Immature natural killer cell (primary cell): ENCODE data around the gene PCARE. TPM values are rescaled to one million over a fixed set of nuclear protein-coding genes. Genes with fewer than 3 reads are reported as not detected.

Source experiments
- DNase-seq, 3 donors: peaks; one replicate each; pipeline ENCODE4 v3.0.0; 2022; ENCODE audit warnings: mixed read lengths in 1 of 3
- H3K27ac Mint-ChIP-seq, 6 donors: one replicate each; pipeline ENCODE4 v1.8.0; 2020; ENCODE audit warnings: mixed read lengths in 6 of 6, mild to moderate bottlenecking in 5 of 6, inconsistent platforms in 4 of 6, moderate library complexity in 3 of 6
- H3K27me3 Mint-ChIP-seq, 3 donors: one replicate each; pipeline ENCODE4 v1.8.0; 2020 to 2021; ENCODE audit warnings: low read depth in 3 of 3, mild to moderate bottlenecking in 3 of 3, mixed read lengths in 3 of 3, moderate library complexity in 3 of 3, inconsistent platforms in 1 of 3
- H3K36me3 Mint-ChIP-seq, 3 donors: one replicate each; pipeline ENCODE4 v1.8.0; 2020; ENCODE audit warnings: mixed read lengths in 3 of 3, inconsistent platforms in 2 of 3, mild to moderate bottlenecking in 2 of 3
- H3K4me1 Mint-ChIP-seq, 2 donors: one replicate each; pipeline ENCODE4 v1.8.0; 2020; ENCODE audit warnings: inconsistent platforms in 2 of 2, mild to moderate bottlenecking in 2 of 2, mixed read lengths in 2 of 2, moderate library complexity in 1 of 2
- H3K4me3 Mint-ChIP-seq, 5 donors: one replicate each; pipeline ENCODE4 v1.8.0; 2020; ENCODE audit warnings: mild to moderate bottlenecking in 5 of 5, mixed read lengths in 5 of 5, inconsistent platforms in 3 of 5, moderate library complexity in 3 of 5
- H3K9me3 Mint-ChIP-seq, 6 donors: one replicate each; pipeline ENCODE4 v1.8.0; 2020; ENCODE audit warnings: mild to moderate bottlenecking in 6 of 6, mixed read lengths in 6 of 6, inconsistent platforms in 4 of 6, moderate library complexity in 3 of 6
- polyA plus RNA-seq, 3 donors: library from polyadenylated mRNA; unstranded; fragments of 300-500 nt; fragmentation: Illumina TruSeq; gene quantifications; one replicate each; pipeline ENCODE4 v1.2.3, GENCODE V29; 2021

The PCARE gene
- polyA plus RNA-seq, 3 donors from 2014 or later: not detected

GRCh38 chr2:29053670-29054400 lies 20.5 kb downstream of the PCARE start:
- DNase-seq: no peak
- H3K27ac Mint-ChIP-seq: no peak overlapping the region
- peaks cover 11 to 19% (median 17%) of the 10 kb centered on the region in 3 donors for H3K36me3 Mint-ChIP-seq
- no peaks in the 10 kb centered on the region for H3K9me3 Mint-ChIP-seq
- no peak overlapping the region for H3K4me3 Mint-ChIP-seq
- H3K4me1 Mint-ChIP-seq: peaks cover 0 to 2% of the 10 kb centered on the region in 2 donors
- H3K27me3 Mint-ChIP-seq: no peaks in the 10 kb centered on the region

- Mint-ChIP-seq H3K4me1 (peaks cover 2 to 3% of the 10 kb centered on the region in 2 donors), H3K4me3 (no peak overlapping the region), H3K36me3 (peaks cover 14 to 22% (median 20%) of the 10 kb centered on the region in 3 donors), H3K9me3 (no peaks in the 10 kb centered on the region), H3K27me3 (no peaks in the 10 kb centered on the region), H3K27ac (no peak overlapping the region)
- no peak for DNase-seq
Observed at GRCh38 chr2:29053223-29053622, 21.1 kb downstream of the PCARE start.

GRCh38 chr2:29052807-29053206 lies 21.5 kb downstream of the PCARE start:
- Mint-ChIP-seq H3K4me1 (peaks cover 2 to 5% of the 10 kb centered on the region in 2 donors), H3K36me3 (peaks cover 18 to 24% (median 21%) of the 10 kb centered on the region in 3 donors), H3K27ac (peak overlapping the region in 3 of 6 donors; percentile 51 to 72 (median 67)), H3K9me3 (no peaks in the 10 kb centered on the region), H3K27me3 (no peaks in the 10 kb centered on the region), H3K4me3 (no peak overlapping the region)
- DNase-seq: no peak

GRCh38 chr2:29051730-29052129 lies 22.6 kb downstream of the PCARE start:
- DNase-seq: no peak
- no peaks in the 10 kb centered on the region for H3K9me3 Mint-ChIP-seq
- peaks cover 22 to 32% (median 25%) of the 10 kb centered on the region in 3 donors for H3K36me3 Mint-ChIP-seq
- no peak overlapping the region for H3K4me3 Mint-ChIP-seq
- no peak overlapping the region for H3K27ac Mint-ChIP-seq
- peaks cover 3 to 5% of the 10 kb centered on the region in 2 donors for H3K4me1 Mint-ChIP-seq
- peaks cover 0 to under 1% (median 0%) of the 10 kb centered on the region in 3 donors for H3K27me3 Mint-ChIP-seq

- H3K27ac Mint-ChIP-seq: no peak overlapping the region
- DNase-seq: no peak
- H3K4me1 Mint-ChIP-seq: peaks cover 3 to 5% of the 10 kb centered on the region in 2 donors
- H3K4me3 Mint-ChIP-seq: no peak overlapping the region
- peaks cover 27 to 37% (median 30%) of the 10 kb centered on the region in 3 donors for H3K36me3 Mint-ChIP-seq
- no peaks in the 10 kb centered on the region for H3K9me3 Mint-ChIP-seq
- H3K27me3 Mint-ChIP-seq: peaks cover 0 to 3% (median 2%) of the 10 kb centered on the region in 3 donors
Observed at GRCh38 chr2:29050591-29050990, 23.7 kb downstream of the PCARE start.

GRCh38 chr2:29047083-29047845 lies 27.1 kb downstream of the PCARE start:
- Mint-ChIP-seq H3K4me1 (peaks cover 1 to 5% of the 10 kb centered on the region in 2 donors), H3K27ac (peak overlapping the region in 4 of 6 donors; percentile 8 to 71 (median 42)), H3K4me3 (no peak overlapping the region), H3K36me3 (peaks cover 21 to 50% (median 40%) of the 10 kb centered on the region in 3 donors), H3K27me3 (peaks cover 0 to 3% (median 2%) of the 10 kb centered on the region in 3 donors), H3K9me3 (no peaks in the 10 kb centered on the region)
- DNase-seq: no peak

- Mint-ChIP-seq H3K4me3 (no peak overlapping the region), H3K27ac (peak overlapping the region in 1 of 6 donors; percentile 7), H3K9me3 (no peaks in the 10 kb centered on the region), H3K36me3 (peaks cover 19 to 48% (median 38%) of the 10 kb centered on the region in 3 donors), H3K27me3 (peaks cover 0 to 3% (median 2%) of the 10 kb centered on the region in 3 donors), H3K4me1 (peaks cover 1 to 5% of the 10 kb centered on the region in 2 donors)
- DNase-seq: no peak
Observed at GRCh38 chr2:29046321-29046720, 28.0 kb downstream of the PCARE start.

- no peaks in the 10 kb centered on the region for H3K9me3 Mint-ChIP-seq
- peaks cover 0 to 3% (median 2%) of the 10 kb centered on the region in 3 donors for H3K27me3 Mint-ChIP-seq
- peaks cover 19 to 53% (median 40%) of the 10 kb centered on the region in 3 donors for H3K36me3 Mint-ChIP-seq
- H3K4me1 Mint-ChIP-seq: peaks cover 1 to 5% of the 10 kb centered on the region in 2 donors
- H3K4me3 Mint-ChIP-seq: no peak overlapping the region
- DNase-seq: no peak
- H3K27ac Mint-ChIP-seq: peak overlapping the region in 2 of 6 donors; percentile 15 to 49
Observed at GRCh38 chr2:29044459-29044858, 29.9 kb downstream of the PCARE start.

- Mint-ChIP-seq H3K36me3 (peaks cover 15 to 48% (median 28%) of the 10 kb centered on the region in 3 donors), H3K27ac (no peak overlapping the region), H3K9me3 (no peaks in the 10 kb centered on the region), H3K4me3 (no peak overlapping the region), H3K27me3 (peaks cover 0 to 3% (median 2%) of the 10 kb centered on the region in 3 donors), H3K4me1 (peaks cover 0 to under 1% of the 10 kb centered on the region in 2 donors)
- no peak for DNase-seq
Observed at GRCh38 chr2:29042561-29043075, 31.7 kb downstream of the PCARE start.

- Mint-ChIP-seq H3K4me1 (peaks cover 2 to 5% of the 10 kb centered on the region in 2 donors), H3K27ac (no peak overlapping the region), H3K36me3 (peaks cover 8 to 42% (median 21%) of the 10 kb centered on the region in 3 donors), H3K9me3 (no peaks in the 10 kb centered on the region), H3K4me3 (no peak overlapping the region), H3K27me3 (peaks cover 0 to 2% (median 0%) of the 10 kb centered on the region in 3 donors)
- DNase-seq: no peak
Observed at GRCh38 chr2:29041161-29041660, 33.1 kb downstream of the PCARE start.

GRCh38 chr2:29040552-29040951 lies 33.8 kb downstream of the PCARE start:
- H3K4me1 Mint-ChIP-seq: peaks cover 9 to 11% of the 10 kb centered on the region in 2 donors
- no peaks in the 10 kb centered on the region for H3K9me3 Mint-ChIP-seq
- H3K4me3 Mint-ChIP-seq: no peak overlapping the region
- peaks cover 13 to 45% (median 27%) of the 10 kb centered on the region in 3 donors for H3K36me3 Mint-ChIP-seq
- DNase-seq: no peak
- peak overlapping the region in 3 of 6 donors; percentile 9 to 44 (median 15) for H3K27ac Mint-ChIP-seq
- no peaks in the 10 kb centered on the region for H3K27me3 Mint-ChIP-seq

GRCh38 chr2:29039718-29040480 lies 34.4 kb downstream of the PCARE start:
- Mint-ChIP-seq H3K9me3 (no peaks in the 10 kb centered on the region), H3K4me3 (no peak overlapping the region), H3K4me1 (peaks cover 15 to 17% of the 10 kb centered on the region in 2 donors), H3K27me3 (no peaks in the 10 kb centered on the region), H3K27ac (peak overlapping the region in 4 of 6 donors; percentile 9 to 78 (median 32)), H3K36me3 (peaks cover 8 to 45% (median 21%) of the 10 kb centered on the region in 3 donors)
- DNase-seq: no peak
